Measurements from ENCODE around the gene GLB1L3. TPM values are rescaled to one million over a fixed set of nuclear protein-coding genes. Genes with fewer than 3 reads are reported as not detected.
A peak's percentile ranks its signal among the peaks of the same experiment; 100 is the strongest.

GLB1L3 gene
- total and polyA plus RNA-seq, 2 donors from 2014 or later: 0.06 to 0.17 TPM

DNA sequence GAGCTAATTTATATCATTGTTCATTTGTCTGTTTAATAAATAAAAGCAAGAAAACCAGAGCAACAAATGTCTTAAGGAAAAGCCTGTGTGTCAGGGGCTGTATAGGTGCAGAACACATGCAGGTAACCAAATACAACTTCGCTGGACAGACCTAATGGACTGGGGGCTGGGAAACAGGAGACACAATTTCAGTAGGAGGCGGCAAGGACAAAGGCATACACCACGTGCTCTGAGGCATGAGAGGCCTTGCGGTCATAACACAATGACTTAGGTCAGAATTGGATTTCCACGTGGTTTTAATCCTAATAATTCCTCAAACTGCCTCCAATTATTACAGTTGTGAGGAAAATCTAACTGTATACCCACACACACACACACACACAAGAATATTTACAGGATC, 8.7 kb upstream of the GLB1L3 start:
- Histone ChIP-seq H3K4me3 (ENCODE audit: low read length in 3 of 3) (no peak overlapping the region), H3K9me3 (ENCODE audit: control insufficient read depth in 2 of 3, insufficient read depth in 1 of 3, low read length in 3 of 3) (no peaks in the 10 kb centered on the region), H3K4me1 (ENCODE audit: control insufficient read depth in 2 of 3, insufficient read depth in 2 of 3, low read depth in 1 of 3, low read length in 3 of 3) (no peaks in the 10 kb centered on the region), H3K36me3 (ENCODE audit: control insufficient read depth in 2 of 3, insufficient read depth in 3 of 3, low read length in 3 of 3) (peaks cover 0 to 10% (median 7%) of the 10 kb centered on the region in 3 donors), H3K9ac (ENCODE audit: low read length in 3 of 3) (no peak overlapping the region), H3K27me3 (ENCODE audit: control insufficient read depth, insufficient read depth, low read length) (peaks cover 2% of the 10 kb centered on the region), H3K27ac (ENCODE audit: low read depth in 2 of 2, low read length in 2 of 2) (no peak overlapping the region)
- DNase-seq: peak in 1 of 5 donors; percentile 57
- no peak for FAIRE-seq
- TF ChIP-seq, protein P1, sequence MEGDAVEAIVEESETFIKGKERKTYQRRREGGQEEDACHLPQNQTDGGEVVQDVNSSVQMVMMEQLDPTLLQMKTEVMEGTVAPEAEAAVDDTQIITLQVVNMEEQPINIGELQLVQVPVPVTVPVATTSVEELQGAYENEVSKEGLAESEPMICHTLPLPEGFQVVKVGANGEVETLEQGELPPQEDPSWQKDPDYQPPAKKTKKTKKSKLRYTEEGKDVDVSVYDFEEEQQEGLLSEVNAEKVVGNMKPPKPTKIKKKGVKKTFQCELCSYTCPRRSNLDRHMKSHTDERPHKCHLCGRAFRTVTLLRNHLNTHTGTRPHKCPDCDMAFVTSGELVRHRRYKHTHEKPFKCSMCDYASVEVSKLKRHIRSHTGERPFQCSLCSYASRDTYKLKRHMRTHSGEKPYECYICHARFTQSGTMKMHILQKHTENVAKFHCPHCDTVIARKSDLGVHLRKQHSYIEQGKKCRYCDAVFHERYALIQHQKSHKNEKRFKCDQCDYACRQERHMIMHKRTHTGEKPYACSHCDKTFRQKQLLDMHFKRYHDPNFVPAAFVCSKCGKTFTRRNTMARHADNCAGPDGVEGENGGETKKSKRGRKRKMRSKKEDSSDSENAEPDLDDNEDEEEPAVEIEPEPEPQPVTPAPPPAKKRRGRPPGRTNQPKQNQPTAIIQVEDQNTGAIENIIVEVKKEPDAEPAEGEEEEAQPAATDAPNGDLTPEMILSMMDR (IDR thresholded peaks at IDR 0.05; ENCODE audit: borderline replicate concordance, extremely low read depth, insufficient read depth): no peak
- intact Hi-C loops (cut with DNase I): no loop called here

DNA sequence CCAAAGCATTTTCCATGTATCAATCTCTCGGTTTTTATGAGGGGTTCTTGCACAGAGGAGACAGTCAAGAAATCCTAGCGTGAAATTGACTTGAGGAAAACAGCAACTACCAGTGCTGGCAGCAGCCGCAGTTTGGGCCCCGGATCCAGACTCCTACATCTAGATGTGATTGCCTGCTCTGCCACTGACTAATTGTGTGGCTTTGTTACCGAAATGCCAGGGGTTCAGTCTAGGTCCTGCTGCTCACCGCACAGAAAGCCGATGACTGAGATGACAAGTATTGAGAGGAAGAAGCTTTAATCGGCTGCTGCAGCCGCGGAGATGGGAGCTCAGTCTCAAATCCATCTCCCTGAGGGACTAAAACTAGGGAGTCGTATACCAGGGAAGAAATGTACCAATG, 8.2 kb upstream of the GLB1L3 start:
- Histone ChIP-seq H3K27ac (ENCODE audit: low read depth in 2 of 2, low read length in 2 of 2) (no peak overlapping the region), H3K27me3 (ENCODE audit: control insufficient read depth, insufficient read depth, low read length) (peaks cover 3% of the 10 kb centered on the region), H3K9ac (ENCODE audit: low read length in 3 of 3) (no peak overlapping the region), H3K9me3 (ENCODE audit: control insufficient read depth in 2 of 3, insufficient read depth in 1 of 3, low read length in 3 of 3) (no peaks in the 10 kb centered on the region), H3K4me3 (ENCODE audit: low read length in 3 of 3) (no peak overlapping the region), H3K36me3 (ENCODE audit: control insufficient read depth in 2 of 3, insufficient read depth in 3 of 3, low read length in 3 of 3) (peaks cover 0 to 7% (median 5%) of the 10 kb centered on the region in 3 donors), H3K4me1 (ENCODE audit: control insufficient read depth in 2 of 3, insufficient read depth in 2 of 3, low read depth in 1 of 3, low read length in 3 of 3) (no peaks in the 10 kb centered on the region)
- intact Hi-C loops (cut with DNase I): no loop called here
- DNase-seq (no peak), FAIRE-seq (no peak)
- TF ChIP-seq, protein P1 (IDR thresholded peaks at IDR 0.05; ENCODE audit: borderline replicate concordance, extremely low read depth, insufficient read depth): no peak

- intact Hi-C loops (cut with DNase I): no loop called here
- FAIRE-seq: no peak
- TF ChIP-seq, protein P1 (IDR thresholded peaks at IDR 0.05; ENCODE audit: borderline replicate concordance, extremely low read depth, insufficient read depth): no peak
- Histone ChIP-seq H3K9ac (ENCODE audit: low read length in 3 of 3) (no peak overlapping the region), H3K4me1 (ENCODE audit: control insufficient read depth in 2 of 3, insufficient read depth in 2 of 3, low read depth in 1 of 3, low read length in 3 of 3) (no peaks in the 10 kb centered on the region), H3K4me3 (ENCODE audit: low read length in 3 of 3) (no peak overlapping the region), H3K27me3 (ENCODE audit: control insufficient read depth, insufficient read depth, low read length) (peaks cover 15% of the 10 kb centered on the region), H3K27ac (ENCODE audit: low read depth in 2 of 2, low read length in 2 of 2) (no peak overlapping the region), H3K9me3 (ENCODE audit: control insufficient read depth in 2 of 3, insufficient read depth in 1 of 3, low read length in 3 of 3) (no peaks in the 10 kb centered on the region), H3K36me3 (ENCODE audit: control insufficient read depth in 2 of 3, insufficient read depth in 3 of 3, low read length in 3 of 3) (no peaks in the 10 kb centered on the region)
- peak in 1 of 5 donors; percentile 23 for DNase-seq
These were observed 5.9 kb upstream of the GLB1L3 start for GRCh38 chr11:134270250-134270714.

- no peak for FAIRE-seq
- TF ChIP-seq, protein P1 (IDR thresholded peaks at IDR 0.05; ENCODE audit: borderline replicate concordance, extremely low read depth, insufficient read depth): no peak
- peaks cover 0 to 9% (median 0%) of the 10 kb centered on the region in 3 donors for H3K4me1 ChIP-seq (ENCODE audit: control insufficient read depth in 2 of 3, insufficient read depth in 2 of 3, low read depth in 1 of 3, low read length in 3 of 3)
- DNase-seq: no peak
- intact Hi-C loops (cut with DNase I): no loop called here
- H3K36me3 ChIP-seq (ENCODE audit: control insufficient read depth in 2 of 3, insufficient read depth in 3 of 3, low read length in 3 of 3): no peaks in the 10 kb centered on the region
- no peak overlapping the region for H3K27ac ChIP-seq (ENCODE audit: low read depth in 2 of 2, low read length in 2 of 2)
- no peaks in the 10 kb centered on the region for H3K9me3 ChIP-seq (ENCODE audit: control insufficient read depth in 2 of 3, insufficient read depth in 1 of 3, low read length in 3 of 3)
- H3K9ac ChIP-seq (ENCODE audit: low read length in 3 of 3): no peak overlapping the region
- H3K27me3 ChIP-seq (ENCODE audit: control insufficient read depth, insufficient read depth, low read length): peaks cover 21% of the 10 kb centered on the region
- H3K4me3 ChIP-seq (ENCODE audit: low read length in 3 of 3): no peak overlapping the region
These were observed 4.2 kb upstream of the GLB1L3 start for GRCh38 chr11:134271978-134272377.

All from kidney (tissue), 14 donors.